Activated CD4-positive, alpha-beta T cell treated with anti-CD3 and anti-CD28 coated beads for 36 hours (primary cell): Measurements from ENCODE around the gene SAP25. TPM values are rescaled to one million over a fixed set of nuclear protein-coding genes. Genes with fewer than 3 reads are reported as not detected.

Source experiments
- ATAC-seq: fragments of 200-7000 bp; cut with Tn5 transposase; one replicate; pipeline ENCODE4 v1.10.0; 2021; ENCODE audit warnings: mild to moderate bottlenecking, moderate library complexity
- CTCF ChIA-PET: fragments of 350-600 bp; sonication (Branson Sonifier 250); formaldehyde crosslinking; loops from one replicate; lab custom pipeline; 2021; ENCODE audit warnings: antibody characterized with exemption; lab: Charles Lee
- POLR2A ChIA-PET: fragments of 350-600 bp; sonication (Branson Sonifier 250); formaldehyde crosslinking; loops from one replicate; lab custom pipeline; 2021; ENCODE audit warnings: antibody characterized with exemption, inconsistent platforms; lab: Charles Lee
- DNase-seq: peaks from one replicate; pipeline ENCODE4 v3.0.0-alpha.2; 2020
- H3K27ac Mint-ChIP-seq: one replicate; pipeline ENCODE4 v1.8.0; 2021; ENCODE audit warnings: mixed read lengths
- H3K27me3 Mint-ChIP-seq: one replicate; pipeline ENCODE4 v1.8.0; 2021; ENCODE audit warnings: mixed read lengths
- H3K36me3 Mint-ChIP-seq: one replicate; pipeline ENCODE4 v1.8.0; 2021; ENCODE audit warnings: low read depth, mixed read lengths
- H3K4me1 Mint-ChIP-seq: one replicate; pipeline ENCODE4 v1.8.0; 2021; ENCODE audit warnings: mixed read lengths
- H3K4me3 Mint-ChIP-seq: one replicate; pipeline ENCODE4 v1.8.0; 2021; ENCODE audit warnings: mild to moderate bottlenecking, moderate library complexity, mixed read lengths
- H3K9me3 Mint-ChIP-seq: one replicate; pipeline ENCODE4 v1.8.0; 2021; ENCODE audit warnings: low read depth, mixed read lengths
- intact Hi-C, 2 experiments: fragments of 100-400 bp; cut with DNase I in 1 of 2; cut with micrococcal nuclease in 1 of 2; formaldehyde crosslinking; loops; one replicate each; pipeline versions ENCODE4 v1.14.2 to v1.15.1; 2022 to 2024; cut with DNase I, micrococcal nuclease
- total RNA-seq, 2 experiments: library from RNA; stranded (reverse); gene quantifications; one replicate each; pipeline ENCODE4 v1.2.3, GENCODE V29; 2021

The SAP25 gene
- total RNA-seq, 2 experiments from 2014 or later: 9.9 to 13.1 TPM

GRCh38 chr7:100575746-100576383 is 2.2 kb upstream of the SAP25 start:
- no peak for DNase-seq
- no peaks in the 10 kb centered on the region for H3K9me3 Mint-ChIP-seq
- ChIA-PET CTCF (no interaction called here), POLR2A (no interaction called here)
- intact Hi-C loops: no loop called here
- no peaks in the 10 kb centered on the region for H3K27me3 Mint-ChIP-seq
- peaks cover 9% of the 10 kb centered on the region for H3K4me1 Mint-ChIP-seq
- peaks cover 22% of the 10 kb centered on the region for H3K36me3 Mint-ChIP-seq
- H3K4me3 Mint-ChIP-seq: no peak overlapping the region
- no peak for ATAC-seq
- H3K27ac Mint-ChIP-seq: no peak overlapping the region

- H3K36me3 Mint-ChIP-seq: peaks cover 22% of the 10 kb centered on the region
- ChIA-PET POLR2A (no interaction called here), CTCF (no interaction called here)
- intact Hi-C loops: no loop called here
- ATAC-seq: no peak
- H3K27ac Mint-ChIP-seq: no peak overlapping the region
- no peak overlapping the region for H3K4me3 Mint-ChIP-seq
- no peak for DNase-seq
- no peaks in the 10 kb centered on the region for H3K9me3 Mint-ChIP-seq
- H3K4me1 Mint-ChIP-seq: peaks cover 13% of the 10 kb centered on the region
- H3K27me3 Mint-ChIP-seq: no peaks in the 10 kb centered on the region
Observed at GRCh38 chr7:100575206-100575631, 1.5 kb upstream of the SAP25 start.

- DNase-seq (no peak), ATAC-seq (no peak)
- H3K27ac Mint-ChIP-seq: no peak overlapping the region
- peaks cover 17% of the 10 kb centered on the region for H3K4me1 Mint-ChIP-seq
- POLR2A ChIA-PET: no interaction called here
- no peak overlapping the region for H3K4me3 Mint-ChIP-seq
- H3K36me3 Mint-ChIP-seq: peaks cover 20% of the 10 kb centered on the region
- intact Hi-C loops: no loop called here
- no peaks in the 10 kb centered on the region for H3K27me3 Mint-ChIP-seq
- H3K9me3 Mint-ChIP-seq: no peaks in the 10 kb centered on the region
- CTCF ChIA-PET: no interaction called here
Observed at GRCh38 chr7:100574362-100575205, 884 bp upstream of the SAP25 start.

GRCh38 chr7:100572949-100573675 is 588 bp downstream of the SAP25 start:
- no peak for ATAC-seq
- Mint-ChIP-seq H3K4me1 (peaks cover 29% of the 10 kb centered on the region), H3K36me3 (peaks cover 16% of the 10 kb centered on the region), H3K27ac (no peak overlapping the region), H3K4me3 (no peak overlapping the region), H3K27me3 (no peaks in the 10 kb centered on the region), H3K9me3 (no peaks in the 10 kb centered on the region)
- DNase-seq: no peak
- CTCF ChIA-PET: no interaction called here
- intact Hi-C loops: no loop called here
- POLR2A ChIA-PET: interaction anchor here (0.6 kb wide), 1 partner anchor 27 kb away, joined by 3 read pairs; no protein-coding TSS in a partner anchor

GRCh38 chr7:100572281-100572948 is 1.3 kb downstream of the SAP25 start:
- Mint-ChIP-seq H3K27me3 (no peaks in the 10 kb centered on the region), H3K4me3 (no peak overlapping the region), H3K4me1 (peaks cover 36% of the 10 kb centered on the region), H3K9me3 (no peaks in the 10 kb centered on the region), H3K36me3 (peaks cover 16% of the 10 kb centered on the region), H3K27ac (no peak overlapping the region)
- ATAC-seq (no peak), DNase-seq (no peak)
- POLR2A ChIA-PET: interaction anchor here (0.6 kb wide), 1 partner anchor 26 kb away, joined by 3 read pairs; no protein-coding TSS in a partner anchor
- CTCF ChIA-PET: no interaction called here
- intact Hi-C loops: no loop called here

DNA sequence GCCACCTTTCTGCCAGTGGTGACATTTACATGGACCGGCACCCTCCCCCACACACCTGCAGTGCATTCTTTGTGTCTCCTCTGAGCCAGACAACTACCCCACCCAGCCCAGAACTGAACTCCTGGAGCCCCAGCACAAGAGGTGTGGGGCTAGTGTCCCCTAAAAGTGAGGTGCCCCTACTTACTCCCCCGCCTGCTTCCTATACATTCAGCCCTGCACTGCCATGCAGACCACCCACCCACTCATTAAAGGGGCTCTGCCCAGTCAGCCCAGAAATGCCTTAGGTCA is 1.9 kb downstream of the SAP25 start:
- ATAC-seq (no peak), DNase-seq (no peak)
- Mint-ChIP-seq H3K27ac (no peak overlapping the region), H3K9me3 (no peaks in the 10 kb centered on the region), H3K27me3 (no peaks in the 10 kb centered on the region), H3K4me1 (peaks cover 36% of the 10 kb centered on the region), H3K4me3 (no peak overlapping the region), H3K36me3 (peaks cover 16% of the 10 kb centered on the region)
- intact Hi-C loops: no loop called here
- ChIA-PET POLR2A (interaction anchor here (1.6 kb wide), 1 partner anchor 13 kb away, joined by 8 read pairs; no protein-coding TSS in a partner anchor), CTCF (interaction anchor here (0.9 to 1.9 kb wide), 4 partner anchors 12 to 29 kb away, joined by 3 to 6 read pairs (median 4); partner anchors contain the start of genes FBXO24 and LRCH4)

GRCh38 chr7:100570954-100571828 is 2.5 kb downstream of the SAP25 start:
- no peaks in the 10 kb centered on the region for H3K9me3 Mint-ChIP-seq
- peaks cover 36% of the 10 kb centered on the region for H3K4me1 Mint-ChIP-seq
- POLR2A ChIA-PET: interaction anchor here (0.6 to 1.6 kb wide), 2 partner anchors 13 to 109 kb away, joined by 8 read pairs; no protein-coding TSS in a partner anchor
- H3K27ac Mint-ChIP-seq: no peak overlapping the region
- intact Hi-C loops: no loop called here
- no peaks in the 10 kb centered on the region for H3K27me3 Mint-ChIP-seq
- CTCF ChIA-PET: interaction anchor here (0.9 to 1.9 kb wide), 6 partner anchors 12 to 97 kb away, joined by 3 to 6 read pairs (median 3); partner anchors contain the start of genes FBXO24 and LRCH4
- no peak for ATAC-seq
- H3K36me3 Mint-ChIP-seq: peaks cover 13% of the 10 kb centered on the region
- no peak overlapping the region for H3K4me3 Mint-ChIP-seq
- peak; percentile 25 for DNase-seq

DNA sequence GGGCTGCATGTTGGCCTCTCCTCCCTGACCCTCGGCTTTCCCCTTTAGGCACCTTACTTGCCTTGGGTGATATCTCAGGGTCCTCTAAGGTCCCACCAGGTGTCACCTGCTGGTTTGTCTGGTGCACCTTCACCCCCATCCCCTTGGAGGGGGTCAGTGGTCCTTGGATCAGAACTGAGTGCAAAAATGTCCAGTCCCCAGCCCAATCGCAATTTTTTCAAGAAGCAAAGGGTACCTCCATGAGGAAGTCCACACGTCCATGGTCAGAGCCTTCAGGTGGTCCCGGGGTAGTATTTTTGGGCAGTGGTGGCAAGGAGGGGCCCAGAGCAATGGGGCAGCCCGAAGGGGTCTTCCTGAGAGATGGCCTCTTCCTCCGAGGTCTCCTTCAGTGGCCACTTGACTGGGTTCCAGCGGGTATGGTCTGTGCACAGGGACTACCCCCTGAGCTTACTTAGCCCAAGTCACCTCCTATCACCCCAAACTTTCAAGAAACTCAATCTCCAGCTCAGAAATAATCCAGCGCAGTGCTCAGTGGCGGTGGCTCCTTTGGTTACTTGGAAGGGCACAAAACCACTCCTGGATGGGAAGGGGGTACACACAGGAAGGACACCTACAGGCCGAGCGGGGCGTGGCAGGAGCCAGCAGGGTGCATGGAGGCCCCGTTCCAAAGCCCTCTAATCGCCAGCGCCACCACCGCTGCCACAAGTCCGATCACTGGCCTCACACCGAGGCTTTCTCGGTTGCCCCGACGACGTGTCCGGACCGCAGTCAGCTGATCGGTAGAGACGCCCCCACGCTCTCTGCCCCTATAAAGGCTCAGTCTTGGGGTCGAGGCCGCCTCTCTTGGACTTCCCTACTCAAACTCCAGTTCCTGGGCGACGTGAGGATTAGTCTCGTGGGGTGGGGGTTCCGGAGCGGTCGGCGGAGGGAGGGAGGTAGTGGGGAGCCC is 4.5 kb downstream of the SAP25 start:
- peak; percentile 45 for ATAC-seq
- CTCF ChIA-PET: interaction anchor here (0.6 to 1.5 kb wide), 4 partner anchors 10 to 87 kb away, joined by 3 to 5 read pairs (median 4); no protein-coding TSS in a partner anchor
- peak overlapping the region; percentile 2 for H3K4me3 Mint-ChIP-seq
- no peaks in the 10 kb centered on the region for H3K27me3 Mint-ChIP-seq
- intact Hi-C loops: loop anchor here in 1 of 2 experiments (2.0 kb wide), 1 partner anchor 14 kb away; no protein-coding TSS in a partner anchor
- peaks cover 36% of the 10 kb centered on the region for H3K4me1 Mint-ChIP-seq
- no peaks in the 10 kb centered on the region for H3K9me3 Mint-ChIP-seq
- H3K27ac Mint-ChIP-seq: no peak overlapping the region
- DNase-seq: peak; percentile 73
- POLR2A ChIA-PET: interaction anchor here (1.2 kb wide), 1 partner anchor 17 kb away, joined by 3 read pairs; the partner anchor contains the start of gene FBXO24
- H3K36me3 Mint-ChIP-seq: peaks cover 17% of the 10 kb centered on the region

DNA sequence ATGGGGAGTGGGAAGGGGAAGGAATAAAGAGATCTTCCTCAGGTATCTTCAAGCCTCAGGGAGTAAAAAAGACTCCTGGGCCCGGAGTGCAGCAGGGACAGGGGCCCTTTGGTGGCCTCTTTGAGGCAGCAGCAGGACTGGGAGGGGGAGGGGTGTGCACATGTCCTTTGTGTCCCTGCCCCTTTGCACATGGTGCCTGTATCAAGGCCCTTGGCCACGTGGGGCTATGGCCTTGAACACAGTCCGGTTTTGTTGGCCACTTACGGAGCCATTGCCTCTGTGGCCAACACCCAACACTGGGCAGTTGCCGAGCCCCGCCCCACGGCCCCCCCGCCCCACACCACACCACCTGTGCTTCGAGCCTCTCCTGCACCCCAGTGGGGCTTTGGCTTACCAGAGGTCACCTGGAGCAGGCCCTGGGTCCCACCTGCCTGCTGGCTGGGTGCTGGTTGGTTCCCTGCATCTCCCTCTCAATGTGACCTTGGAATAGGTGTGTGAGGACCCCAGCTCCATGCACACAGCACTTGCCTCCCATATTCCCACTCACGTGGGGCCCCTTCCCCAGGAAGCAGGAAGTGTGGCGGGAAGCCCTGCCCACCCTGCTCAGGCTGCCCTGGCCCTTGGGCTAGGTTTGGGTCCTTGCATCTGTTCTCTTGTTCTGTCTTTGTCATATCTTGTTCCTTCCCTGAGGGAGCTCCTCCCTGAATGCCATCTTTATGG is 5.4 kb downstream of the SAP25 start:
- H3K4me1 Mint-ChIP-seq: peaks cover 41% of the 10 kb centered on the region
- ChIA-PET CTCF (interaction anchor here (0.7 to 1.5 kb wide), 3 partner anchors 9 to 67 kb away, joined by 3 to 5 read pairs (median 4); no protein-coding TSS in a partner anchor), POLR2A (interaction anchor here (1.2 kb wide), 1 partner anchor 18 kb away, joined by 3 read pairs; the partner anchor contains the start of gene FBXO24)
- no peak for ATAC-seq
- H3K4me3 Mint-ChIP-seq: no peak overlapping the region
- peak overlapping the region; percentile 47 for H3K27ac Mint-ChIP-seq
- H3K36me3 Mint-ChIP-seq: peaks cover 24% of the 10 kb centered on the region
- intact Hi-C loops: loop anchor here in 1 of 2 experiments (2.0 kb wide), 1 partner anchor 14 kb away; no protein-coding TSS in a partner anchor
- no peak for DNase-seq
- no peaks in the 10 kb centered on the region for H3K27me3 Mint-ChIP-seq
- H3K9me3 Mint-ChIP-seq: no peaks in the 10 kb centered on the region
